Keratinocyte (primary cell): ENCODE data around the gene FBXW7. TPM values are rescaled to one million over a fixed set of nuclear protein-coding genes. Genes with fewer than 3 reads are reported as not detected.

Source experiments
- DNase-seq: peaks from one replicate; pipeline ENCODE4 v3.0.0-alpha.2; 2011; ENCODE audit warnings: low read depth, missing footprints, low spot score
- FAIRE-seq: peaks from 2 replicates; lab custom pipeline; 2011; peaks lifted over from hg19 to GRCh38; lab: Jason Lieb, UNC
- H2AFZ ChIP-seq: 2 replicates; pipeline ENCODE4 v1.6.0; 2012; ENCODE audit warnings: low read length, control low read depth, inconsistent platforms; ENCODE audit not compliant: control insufficient read depth
- H3K27ac ChIP-seq: 2 replicates; pipeline ENCODE4 v1.5.1; 2011; ENCODE audit warnings: low read length; ENCODE audit not compliant: control insufficient read depth, insufficient read depth
- H3K27me3 ChIP-seq: 3 replicates; pipeline ENCODE4 v1.6.0; 2011; ENCODE audit warnings: low read length; ENCODE audit not compliant: control insufficient read depth, insufficient read depth; ENCODE audit errors: extremely low read depth
- H3K36me3 ChIP-seq, 2 experiments: 2 replicates in 1 of 2; 3 replicates in 1 of 2; pipeline ENCODE4 v1.5.1; 2011; ENCODE audit warnings: low read length in 2 of 2, mild to moderate bottlenecking in 1 of 2; ENCODE audit not compliant: control insufficient read depth in 2 of 2, insufficient read depth in 2 of 2; ENCODE audit errors: extremely low read depth in 1 of 2
- H3K4me1 ChIP-seq: 3 replicates; pipeline ENCODE4 v1.5.1; 2011; ENCODE audit warnings: low read length; ENCODE audit not compliant: control insufficient read depth, insufficient read depth; ENCODE audit errors: extremely low read depth
- H3K4me2 ChIP-seq: 3 replicates; pipeline ENCODE4 v1.6.0; 2011; ENCODE audit warnings: low read depth, low read length; ENCODE audit not compliant: control insufficient read depth, insufficient read depth; ENCODE audit errors: extremely low read depth
- H3K4me3 ChIP-seq, 3 experiments: fragments of 200-600 bp in 1 of 3; sonication (generic) in 1 of 3; 2 replicates in 2 of 3; 3 replicates in 1 of 3; pipeline ENCODE4 v1.5.1; 2011 to 2016; ENCODE audit warnings: low read length in 3 of 3, mild to moderate bottlenecking in 3 of 3, control low read depth in 2 of 3, inconsistent platforms in 1 of 3, low read depth in 1 of 3, mixed read lengths in 1 of 3, mixed run types in 1 of 3, moderate library complexity in 1 of 3; ENCODE audit not compliant: control insufficient read depth in 2 of 3, insufficient read depth in 2 of 3; ENCODE audit errors: extremely low read depth in 1 of 3
- H3K79me2 ChIP-seq: 2 replicates; pipeline ENCODE4 v1.6.0; 2012; ENCODE audit warnings: low read length; ENCODE audit not compliant: control insufficient read depth, insufficient read depth
- H3K9ac ChIP-seq: 3 replicates; pipeline ENCODE4 v1.6.0; 2011; ENCODE audit warnings: low read length; ENCODE audit not compliant: control insufficient read depth, insufficient read depth; ENCODE audit errors: extremely low read depth
- H3K9me1 ChIP-seq: 3 replicates; pipeline ENCODE4 v1.6.0; 2011; ENCODE audit warnings: low read length; ENCODE audit not compliant: control insufficient read depth, insufficient read depth; ENCODE audit errors: extremely low read depth
- H3K9me3 ChIP-seq: 2 replicates; pipeline ENCODE4 v1.5.1; 2012; ENCODE audit warnings: low read depth, low read length; ENCODE audit not compliant: control insufficient read depth
- H4K20me1 ChIP-seq: 3 replicates; pipeline ENCODE4 v1.6.0; 2011; ENCODE audit warnings: low read length; ENCODE audit not compliant: control insufficient read depth, insufficient read depth; ENCODE audit errors: extremely low read depth
- CTCF ChIP-seq, 3 experiments: IDR thresholded peaks in 1 of 3; conservative IDR thresholded peaks in 1 of 3; optimal IDR thresholded peaks in 1 of 3; 2 replicates in 2 of 3; 3 replicates in 1 of 3; pipeline versions ENCODE3 to v1.5.1; 2011; ENCODE audit warnings: low read length in 3 of 3, mild to moderate bottlenecking in 3 of 3, moderate library complexity in 2 of 3, control low read depth in 1 of 3, inconsistent platforms in 1 of 3; ENCODE audit not compliant: insufficient read depth in 2 of 3; ENCODE audit errors: extremely low read depth in 1 of 3
- EZH2 ChIP-seq: IDR thresholded peaks from one replicate; pipeline ENCODE4 v1.6.1; 2012; ENCODE audit warnings: inconsistent platforms, mild to moderate bottlenecking, low read length, moderate library complexity
- dilution Hi-C: fragments of 300-500 bp; cut with MboI; formaldehyde crosslinking; loops from one replicate; pipeline ENCODE4 v1.7.0; 2020; ENCODE audit warnings: low sequenced_read_pairs; ENCODE audit not compliant: extremely low pct_ligation_motif_present
- polyA plus RNA-seq, 5 experiments: library from polyadenylated mRNA; depleted of rRNA in 3 of 5; stranded (reverse) in 3 of 5; stranded (forward) in 1 of 5; unstranded in 1 of 5; fragments of >200 nt; gene quantifications; 1 replicate in 1 of 5; 2 replicates in 3 of 5; 3 replicates in 1 of 5; pipeline versions ENCODE4 v1.2.1 to v1.2.3, GENCODE V29; 2011 to 2012; ENCODE audit warnings: missing spikeins in 2 of 5, low read depth in 1 of 5, low replicate concordance in 1 of 5

FBXW7 gene
- polyA plus RNA-seq, 1 donor (not counting 4 experiments of a cell fraction or from before 2014, with no cell fraction given) = 39.6 TPM

- peak overlapping the region; percentile 66 for H3K27ac ChIP-seq
- no peaks in the 10 kb centered on the region for H4K20me1 ChIP-seq
- H3K9me1 ChIP-seq = no peaks in the 10 kb centered on the region
- H3K9me3 ChIP-seq = no peaks in the 10 kb centered on the region
- no peaks in the 10 kb centered on the region for H3K36me3 ChIP-seq
- H2AFZ ChIP-seq = no peak overlapping the region
- FAIRE-seq (no peak), DNase-seq (no peak)
- H3K79me2 ChIP-seq = peaks cover 9% of the 10 kb centered on the region
- H3K9ac ChIP-seq = peak overlapping the region; percentile 47
- dilution Hi-C loops = no loop called here
- peak overlapping the region; percentile 94 for H3K4me2 ChIP-seq
- no peak for TF ChIP-seq CTCF (optimal IDR thresholded peaks at IDR 0.05 in 1 of 3, IDR thresholded peaks at IDR 0.05 in 1 of 3, conservative IDR thresholded peaks at IDR 0.05 in 1 of 3; ENCODE audit: extremely low read depth in 1 of 3, insufficient read depth in 2 of 3, low read length in 3 of 3)
- TF ChIP-seq EZH2 = no peak
- H3K4me3 ChIP-seq = no peak overlapping the region
- H3K4me1 ChIP-seq = peaks cover 6% of the 10 kb centered on the region
- H3K27me3 ChIP-seq = no peaks in the 10 kb centered on the region
Measured at GRCh38 chr4:152380919-152381318, 155.0 kb downstream of the FBXW7 start.

- Histone ChIP-seq H3K9ac (no peak overlapping the region), H3K9me3 (no peaks in the 10 kb centered on the region), H3K4me3 (no peak overlapping the region), H3K27me3 (no peaks in the 10 kb centered on the region), H3K4me1 (peaks cover 6% of the 10 kb centered on the region), H4K20me1 (no peaks in the 10 kb centered on the region), H3K36me3 (no peaks in the 10 kb centered on the region), H3K27ac (peak overlapping the region; percentile 66), H3K4me2 (peak overlapping the region; percentile 94), H3K79me2 (peaks cover 9% of the 10 kb centered on the region), H2AFZ (no peak overlapping the region), H3K9me1 (no peaks in the 10 kb centered on the region)
- FAIRE-seq (no peak), DNase-seq (no peak)
- dilution Hi-C loops = no loop called here
- TF ChIP-seq CTCF (optimal IDR thresholded peaks at IDR 0.05 in 1 of 3, IDR thresholded peaks at IDR 0.05 in 1 of 3, conservative IDR thresholded peaks at IDR 0.05 in 1 of 3; ENCODE audit: extremely low read depth in 1 of 3, insufficient read depth in 2 of 3, low read length in 3 of 3) = no peak
- TF ChIP-seq EZH2 = no peak
Measured at GRCh38 chr4:152380185-152380584, 155.7 kb downstream of the FBXW7 start.
